Astrocyte (in vitro differentiated cells and primary cell): ENCODE measurements around the gene MAEA. TPM values are rescaled to one million over a fixed set of nuclear protein-coding genes. Genes with fewer than 3 reads are reported as not detected.

Experiments used
- DNase-seq: peaks from one replicate; pipeline ENCODE4 v3.0.0-alpha.2; 2010; ENCODE audit warnings: low read depth
- FAIRE-seq: peaks from 2 replicates; lab custom pipeline; 2011; peaks lifted over from hg19 to GRCh38; lab: Jason Lieb, UNC
- H2AFZ ChIP-seq: 2 replicates; pipeline ENCODE4 v1.6.0; 2012; ENCODE audit warnings: low read depth, low read length, inconsistent platforms
- H3K27ac ChIP-seq: 2 replicates; pipeline ENCODE4 v1.5.1; 2011; ENCODE audit warnings: low read depth, low read length, inconsistent platforms
- H3K27me3 ChIP-seq: 2 replicates; pipeline ENCODE4 v1.6.0; 2011; ENCODE audit warnings: low read length, inconsistent platforms; ENCODE audit not compliant: insufficient read depth
- H3K36me3 ChIP-seq: 2 replicates; pipeline ENCODE4 v1.5.1; 2011; ENCODE audit warnings: low read length, inconsistent platforms; ENCODE audit not compliant: insufficient read depth
- H3K4me1 ChIP-seq: 2 replicates; pipeline ENCODE4 v1.5.1; 2011; ENCODE audit warnings: low read length, inconsistent platforms; ENCODE audit not compliant: insufficient read depth
- H3K4me2 ChIP-seq: 2 replicates; pipeline ENCODE4 v1.6.0; 2012; ENCODE audit warnings: low read length, inconsistent platforms
- H3K4me3 ChIP-seq: 2 replicates; pipeline ENCODE4 v1.5.1; 2011; ENCODE audit warnings: low read depth, mild to moderate bottlenecking, low read length, inconsistent platforms; ENCODE audit not compliant: insufficient read depth
- H3K79me2 ChIP-seq: 2 replicates; pipeline ENCODE4 v1.6.0; 2012; ENCODE audit warnings: mild to moderate bottlenecking, low read length, inconsistent platforms; ENCODE audit not compliant: insufficient read depth
- H3K9ac ChIP-seq: 2 replicates; pipeline ENCODE4 v1.6.0; 2012; ENCODE audit warnings: mild to moderate bottlenecking, low read length, inconsistent platforms
- H3K9me3 ChIP-seq: 2 replicates; pipeline ENCODE4 v1.5.1; 2012; ENCODE audit warnings: low read depth, mild to moderate bottlenecking, low read length, inconsistent platforms; ENCODE audit not compliant: insufficient read depth
- H4K20me1 ChIP-seq: 2 replicates; pipeline ENCODE4 v1.6.0; 2012; ENCODE audit warnings: low read length, inconsistent platforms; ENCODE audit not compliant: insufficient read depth
- H3K27ac Mint-ChIP-seq: one replicate; pipeline ENCODE4 v1.8.0; 2021; ENCODE audit warnings: mild to moderate bottlenecking, mixed read lengths; ENCODE audit not compliant: unreplicated experiment
- H3K27me3 Mint-ChIP-seq: one replicate; pipeline ENCODE4 v1.8.0; 2021; ENCODE audit warnings: low read depth, mixed read lengths; ENCODE audit not compliant: unreplicated experiment
- H3K36me3 Mint-ChIP-seq: one replicate; pipeline ENCODE4 v1.8.0; 2021; ENCODE audit warnings: low read depth, mixed read lengths; ENCODE audit not compliant: unreplicated experiment
- H3K4me1 Mint-ChIP-seq: one replicate; pipeline ENCODE4 v1.8.0; 2021; ENCODE audit warnings: low read depth, mixed read lengths; ENCODE audit not compliant: unreplicated experiment
- H3K4me3 Mint-ChIP-seq: one replicate; pipeline ENCODE4 v1.8.0; 2021; ENCODE audit warnings: mild to moderate bottlenecking, moderate library complexity, mixed read lengths; ENCODE audit not compliant: unreplicated experiment
- H3K9me3 Mint-ChIP-seq: one replicate; pipeline ENCODE4 v1.8.0; 2021; ENCODE audit warnings: mild to moderate bottlenecking, mixed read lengths; ENCODE audit not compliant: unreplicated experiment
- CTCF ChIP-seq: IDR thresholded peaks from 2 replicates; pipeline ENCODE4 v1.5.1; 2011; ENCODE audit warnings: low read depth, mild to moderate bottlenecking, inconsistent platforms, low read length, moderate library complexity; ENCODE audit not compliant: insufficient read depth
- EZH2 ChIP-seq: IDR thresholded peaks from 2 replicates; pipeline ENCODE4 v1.6.1; 2012; ENCODE audit warnings: mild to moderate bottlenecking, low read length, inconsistent platforms; ENCODE audit not compliant: insufficient read depth
- total RNA-seq: library from RNA; stranded (reverse); gene quantifications from 2 replicates; pipeline ENCODE4 v1.2.1, GENCODE V29; 2021

MAEA gene
- total RNA-seq, 1 donor from 2014 or later, result 79.3 TPM

GRCh38 chr4:1307951-1308735 lies 18.5 kb downstream of the MAEA start:
- peaks cover 77% of the 10 kb centered on the region for H4K20me1 ChIP-seq
- H3K79me2 ChIP-seq, result peaks cover 97% of the 10 kb centered on the region
- no peak overlapping the region for H2AFZ ChIP-seq
- FAIRE-seq (no peak), DNase-seq (no peak)
- H3K4me3 ChIP-seq, result no peak overlapping the region
- no peak overlapping the region for H3K9ac ChIP-seq
- Mint-ChIP-seq H3K4me1 (peaks cover 27% of the 10 kb centered on the region), H3K36me3 (peaks cover 10% of the 10 kb centered on the region), H3K27ac (peak overlapping the region; percentile 53), H3K4me3 (peak overlapping the region; percentile 41), H3K9me3 (no peaks in the 10 kb centered on the region), H3K27me3 (no peaks in the 10 kb centered on the region)
- H3K4me1 ChIP-seq, result peaks cover 18% of the 10 kb centered on the region
- TF ChIP-seq EZH2, result no peak
- H3K27ac ChIP-seq, result no peak overlapping the region
- no peaks in the 10 kb centered on the region for H3K27me3 ChIP-seq
- H3K4me2 ChIP-seq, result no peak overlapping the region
- H3K36me3 ChIP-seq, result no peaks in the 10 kb centered on the region
- H3K9me3 ChIP-seq, result no peaks in the 10 kb centered on the region

- H4K20me1 ChIP-seq, result peaks cover 73% of the 10 kb centered on the region
- Mint-ChIP-seq H3K27ac (peak overlapping the region; percentile 86), H3K4me1 (peaks cover 27% of the 10 kb centered on the region), H3K4me3 (peak overlapping the region; percentile 79), H3K27me3 (no peaks in the 10 kb centered on the region), H3K36me3 (peaks cover 17% of the 10 kb centered on the region), H3K9me3 (no peaks in the 10 kb centered on the region)
- H3K36me3 ChIP-seq, result peaks cover 2% of the 10 kb centered on the region
- no peaks in the 10 kb centered on the region for H3K27me3 ChIP-seq
- peak overlapping the region; percentile 45 for H3K4me3 ChIP-seq
- H3K4me1 ChIP-seq, result peaks cover 18% of the 10 kb centered on the region
- DNase-seq (peak; percentile 91), FAIRE-seq (peak; percentile 71)
- H3K9ac ChIP-seq, result peak overlapping the region; percentile 59
- peak overlapping the region; percentile 20 for H2AFZ ChIP-seq
- H3K27ac ChIP-seq, result peak overlapping the region; percentile 44
- TF ChIP-seq EZH2 (no peak), CTCF (no peak)
- H3K4me2 ChIP-seq, result peak overlapping the region; percentile 86
- H3K79me2 ChIP-seq, result peaks cover 90% of the 10 kb centered on the region
- no peaks in the 10 kb centered on the region for H3K9me3 ChIP-seq
Observed at GRCh38 chr4:1309261-1310010, 19.7 kb downstream of the MAEA start.

GRCh38 chr4:1310031-1310795 lies 20.5 kb downstream of the MAEA start:
- Histone ChIP-seq H3K4me1 (peaks cover 18% of the 10 kb centered on the region), H3K4me2 (peak overlapping the region; percentile 86), H3K9ac (peak overlapping the region; percentile 59), H3K9me3 (no peaks in the 10 kb centered on the region), H3K27me3 (no peaks in the 10 kb centered on the region), H3K4me3 (peak overlapping the region; percentile 45), H3K79me2 (peaks cover 82% of the 10 kb centered on the region), H3K27ac (peak overlapping the region; percentile 25), H3K36me3 (peaks cover 6% of the 10 kb centered on the region), H2AFZ (no peak overlapping the region), H4K20me1 (peaks cover 71% of the 10 kb centered on the region)
- Mint-ChIP-seq H3K4me1 (peaks cover 26% of the 10 kb centered on the region), H3K36me3 (peaks cover 19% of the 10 kb centered on the region), H3K27me3 (no peaks in the 10 kb centered on the region), H3K9me3 (no peaks in the 10 kb centered on the region), H3K27ac (peak overlapping the region; percentile 86), H3K4me3 (peak overlapping the region; percentile 79)
- TF ChIP-seq CTCF (no peak), EZH2 (no peak)
- no peak for DNase-seq
- FAIRE-seq, result no peak
